Measurements from ENCODE around the gene PDE4B.

DNA sequence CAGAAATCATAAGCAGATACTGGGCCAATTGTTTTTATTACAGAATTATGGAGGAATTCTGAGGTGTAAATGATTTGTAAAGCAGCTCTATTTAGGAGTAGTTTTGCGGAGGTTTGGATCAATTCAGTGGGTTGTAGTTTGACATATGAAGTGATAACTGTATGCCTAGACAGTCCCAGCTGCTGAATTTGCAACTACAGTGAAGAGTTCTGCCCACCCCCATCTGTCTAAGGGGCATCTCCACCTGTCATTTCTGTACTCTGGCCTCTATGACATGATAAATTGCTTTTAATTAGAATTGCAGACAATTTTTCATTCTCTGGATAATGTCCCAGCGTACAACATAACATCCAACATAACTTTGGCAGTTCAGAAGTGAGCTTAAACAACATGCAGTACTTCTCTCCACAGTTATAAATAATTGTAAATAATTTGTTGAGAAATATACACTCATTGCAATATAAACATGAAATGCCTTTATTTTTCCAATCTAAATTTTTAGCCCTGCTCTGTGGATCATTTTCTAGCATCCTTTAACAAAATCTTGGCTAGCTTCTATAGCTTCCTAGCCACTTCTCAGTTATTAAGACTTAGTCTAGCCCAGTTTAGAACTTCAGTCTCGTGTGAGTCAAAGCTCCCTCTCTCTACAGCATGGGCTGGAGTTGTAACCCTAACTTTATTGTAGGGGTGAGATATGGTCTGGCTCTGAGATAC, 52.3 kb downstream of the PDE4B start:
- TF ChIP-seq, protein P1, sequence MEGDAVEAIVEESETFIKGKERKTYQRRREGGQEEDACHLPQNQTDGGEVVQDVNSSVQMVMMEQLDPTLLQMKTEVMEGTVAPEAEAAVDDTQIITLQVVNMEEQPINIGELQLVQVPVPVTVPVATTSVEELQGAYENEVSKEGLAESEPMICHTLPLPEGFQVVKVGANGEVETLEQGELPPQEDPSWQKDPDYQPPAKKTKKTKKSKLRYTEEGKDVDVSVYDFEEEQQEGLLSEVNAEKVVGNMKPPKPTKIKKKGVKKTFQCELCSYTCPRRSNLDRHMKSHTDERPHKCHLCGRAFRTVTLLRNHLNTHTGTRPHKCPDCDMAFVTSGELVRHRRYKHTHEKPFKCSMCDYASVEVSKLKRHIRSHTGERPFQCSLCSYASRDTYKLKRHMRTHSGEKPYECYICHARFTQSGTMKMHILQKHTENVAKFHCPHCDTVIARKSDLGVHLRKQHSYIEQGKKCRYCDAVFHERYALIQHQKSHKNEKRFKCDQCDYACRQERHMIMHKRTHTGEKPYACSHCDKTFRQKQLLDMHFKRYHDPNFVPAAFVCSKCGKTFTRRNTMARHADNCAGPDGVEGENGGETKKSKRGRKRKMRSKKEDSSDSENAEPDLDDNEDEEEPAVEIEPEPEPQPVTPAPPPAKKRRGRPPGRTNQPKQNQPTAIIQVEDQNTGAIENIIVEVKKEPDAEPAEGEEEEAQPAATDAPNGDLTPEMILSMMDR (conservative IDR thresholded peaks at IDR 0.05; ENCODE audit: low read length), result no peak
- no peak for TF ChIP-seq EZH2phosphoT487 (IDR thresholded peaks at IDR 0.05; ENCODE audit: borderline replicate concordance)

Measured in Loucy (cell line).